HepG2 (cell line): ENCODE results near the gene PANK3. TPM values are rescaled to one million over a fixed set of nuclear protein-coding genes. Genes with fewer than 3 reads are reported as not detected.

ENCODE experiments used
- ATF2 ChIP-seq: sonication (generic); formaldehyde crosslinking; IDR thresholded peaks from 2 replicates; pipeline ENCODE4 v1.4.0; 2020; ENCODE audit warnings: missing genetic modification reagents
- GFI1 ChIP-seq: sonication (generic); formaldehyde crosslinking; IDR thresholded peaks from 2 replicates; pipeline ENCODE4 v1.5.0; 2020; ENCODE audit warnings: missing genetic modification reagents, mild to moderate bottlenecking, borderline replicate concordance
- KLF16 ChIP-seq, 2 experiments: sonication (generic) in 1 of 2; formaldehyde crosslinking in 1 of 2; IDR thresholded peaks; 2 replicates each; pipeline versions ENCODE4 v1.6.1 to v1.8.0; 2016 to 2023; ENCODE audit warnings: missing genetic modification reagents in 2 of 2, missing compliant biosample characterization in 1 of 2
- LCORL ChIP-seq, 2 experiments: fragments of 450-650 bp in 1 of 2; sonication (generic) in 1 of 2; formaldehyde crosslinking in 1 of 2; IDR thresholded peaks; 2 replicates each; pipeline versions ENCODE4 v1.5.0 to v1.6.1; 2017 to 2020; ENCODE audit warnings: antibody characterized with exemption in 1 of 2, missing genetic modification reagents in 1 of 2
- MYNN ChIP-seq: sonication (generic); formaldehyde crosslinking; IDR thresholded peaks from 2 replicates; pipeline ENCODE4 v1.4.0; 2020; ENCODE audit warnings: mild to moderate bottlenecking, low read depth, missing genetic modification reagents
- NCOA5 ChIP-seq: sonication (generic); formaldehyde crosslinking; IDR thresholded peaks from 2 replicates; pipeline ENCODE4 v1.4.0; 2020; ENCODE audit warnings: missing genetic modification reagents
- SAP130 ChIP-seq: IDR thresholded peaks from 2 replicates; pipeline ENCODE4 v1.6.1; 2016; ENCODE audit warnings: low read depth
- SIX1 ChIP-seq: sonication (generic); formaldehyde crosslinking; IDR thresholded peaks from 2 replicates; pipeline ENCODE4 v1.4.0; 2020; ENCODE audit warnings: missing genetic modification reagents, borderline replicate concordance
- TARDBP ChIP-seq: sonication (generic); formaldehyde crosslinking; IDR thresholded peaks from 2 replicates; pipeline ENCODE4 v1.8.0; 2022; ENCODE audit warnings: mild to moderate bottlenecking, missing genetic modification reagents
- ZNF142 ChIP-seq: sonication (generic); formaldehyde crosslinking; IDR thresholded peaks from 2 replicates; pipeline ENCODE4 v1.4.0; 2020; ENCODE audit warnings: missing genetic modification reagents
- ZNF160 ChIP-seq: sonication (generic); formaldehyde crosslinking; IDR thresholded peaks from 2 replicates; pipeline ENCODE4 v1.8.0; 2022; ENCODE audit warnings: mild to moderate bottlenecking, inconsistent platforms, missing genetic modification reagents
- ZNF205 ChIP-seq: IDR thresholded peaks from 2 replicates; pipeline ENCODE4 v1.6.1; 2018; ENCODE audit warnings: missing biosample characterization, missing genetic modification reagents
- ZNF264 ChIP-seq: sonication (generic); formaldehyde crosslinking; IDR thresholded peaks from 2 replicates; pipeline ENCODE4 v1.4.0; 2020; ENCODE audit warnings: missing genetic modification reagents
- ZNF282 ChIP-seq: fragments of 450-650 bp; IDR thresholded peaks from 2 replicates; pipeline ENCODE4 v1.6.1; 2018; ENCODE audit not compliant: partially characterized antibody
- ZNF605 ChIP-seq: sonication (generic); formaldehyde crosslinking; IDR thresholded peaks from 2 replicates; pipeline ENCODE4 v1.8.0; 2022; ENCODE audit warnings: mild to moderate bottlenecking, missing genetic modification reagents
- ZNF703 ChIP-seq: sonication (generic); formaldehyde crosslinking; IDR thresholded peaks from 2 replicates; pipeline ENCODE4 v1.5.1; 2020; ENCODE audit warnings: missing genetic modification reagents, mild to moderate bottlenecking, moderate library complexity, borderline replicate concordance
- polyA plus RNA-seq, 8 experiments: library from polyadenylated mRNA; depleted of rRNA in 3 of 8; stranded (reverse) in 7 of 8; unstranded in 1 of 8; fragments of >200 nt; fragmentation: Illumina TruSeq in 4 of 8; extraction: Trizol in 4 of 8; gene quantifications; 2 replicates each; pipeline versions ENCODE4 v1.2.1 to v1.2.3, GENCODE V29; 2011 to 2016; ENCODE audit warnings: low read depth in 4 of 8, missing spikeins in 1 of 8, mixed read lengths in 1 of 8; ENCODE audit not compliant: insufficient read depth in 1 of 8
- total RNA-seq, 5 experiments: library from RNA; depleted of rRNA; stranded (reverse); fragments of >200 nt; fragmentation: Illumina TruSeq; extraction: Trizol; gene quantifications; 2 replicates each; pipeline ENCODE4 v1.2.3, GENCODE V29; 2016; ENCODE audit warnings: low read depth in 1 of 5
- TF ChIP-seq, protein P1 (sequence below): sonication (generic); formaldehyde crosslinking; IDR thresholded peaks from 2 replicates; pipeline ENCODE4 v1.4.0; 2020; ENCODE audit warnings: missing genetic modification reagents, borderline replicate concordance
- TF ChIP-seq, protein P2 (sequence below): sonication (generic); formaldehyde crosslinking; IDR thresholded peaks from 2 replicates; pipeline ENCODE4 v1.5.0; 2020; ENCODE audit warnings: mild to moderate bottlenecking, low read depth, missing genetic modification reagents, borderline replicate concordance

The PANK3 gene
- total and polyA plus RNA-seq, 2 of the 13 experiments (the other 11 are each of a cell fraction or from before 2014, with no cell fraction given) = 26.9 to 69.5 TPM

DNA sequence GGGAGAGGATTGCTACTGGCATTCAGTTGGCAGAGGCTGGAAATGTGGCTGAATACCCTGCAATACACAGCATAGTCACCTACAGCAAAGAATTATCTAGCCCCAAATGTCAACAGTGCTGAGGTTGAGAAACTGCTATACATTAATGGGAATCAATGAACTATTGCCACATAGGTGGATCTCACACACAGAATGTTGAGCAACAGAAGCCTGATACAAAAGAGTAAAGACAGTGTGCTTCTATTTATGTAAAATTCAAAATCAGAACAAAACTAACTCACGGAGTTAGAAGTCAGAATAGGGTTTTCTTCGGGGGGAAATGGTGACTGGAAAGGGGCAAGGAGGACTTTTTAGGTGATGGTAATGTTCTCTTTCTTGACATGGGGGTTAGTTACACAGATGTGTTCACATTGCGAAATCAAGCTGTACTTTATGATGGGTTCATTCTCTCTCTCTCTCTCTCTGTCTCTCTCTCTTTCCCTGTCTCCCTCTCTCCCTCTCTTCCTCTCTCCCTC, 45.7 kb upstream of the PANK3 start (continued):
- TF ChIP-seq ZNF142 (CRISPR knock-in tag) (peak; percentile 50; the same call in 1 of the 2 replicates), ZNF264 (CRISPR knock-in tag) (peak; percentile 67; the same call in 1 of the 2 replicates), SIX1 (CRISPR knock-in tag) (peak; percentile 78; the same call in 1 of the 2 replicates), GFI1 (peak; percentile 85; the same call in 1 of the 2 replicates), NCOA5 (CRISPR knock-in tag) (no peak), ZNF160 (CRISPR knock-in tag) (0 out of 2 replicates have a peak, but pooled peaks have one; percentile 20), ZNF605 (peak; percentile 54; the same call in 1 of the 2 replicates), TARDBP (CRISPR knock-in tag) (peak; percentile 76), MYNN (CRISPR knock-in tag) (no peak), ZNF205 (peak; percentile 62; the same call in 1 of the 2 replicates), ZNF703 (CRISPR knock-in tag) (no peak), KLF16 (CRISPR knock-in tag; IDR thresholded peaks at IDR 0.05) (peak in 1 of 2 experiments; percentile 75; a peak in 2 of 4 replicates), LCORL (IDR thresholded peaks at IDR 0.05) (peak; percentile 44; the same call in 1 of the 2 replicates), LCORL (CRISPR knock-in tag; IDR thresholded peaks at IDR 0.05) (peak; percentile 71), ZNF282 (no peak), SAP130 (CRISPR knock-in tag) (peak; percentile 69), ATF2 (peak; percentile 62; the same call in 1 of the 2 replicates)
- TF ChIP-seq, protein P1, sequence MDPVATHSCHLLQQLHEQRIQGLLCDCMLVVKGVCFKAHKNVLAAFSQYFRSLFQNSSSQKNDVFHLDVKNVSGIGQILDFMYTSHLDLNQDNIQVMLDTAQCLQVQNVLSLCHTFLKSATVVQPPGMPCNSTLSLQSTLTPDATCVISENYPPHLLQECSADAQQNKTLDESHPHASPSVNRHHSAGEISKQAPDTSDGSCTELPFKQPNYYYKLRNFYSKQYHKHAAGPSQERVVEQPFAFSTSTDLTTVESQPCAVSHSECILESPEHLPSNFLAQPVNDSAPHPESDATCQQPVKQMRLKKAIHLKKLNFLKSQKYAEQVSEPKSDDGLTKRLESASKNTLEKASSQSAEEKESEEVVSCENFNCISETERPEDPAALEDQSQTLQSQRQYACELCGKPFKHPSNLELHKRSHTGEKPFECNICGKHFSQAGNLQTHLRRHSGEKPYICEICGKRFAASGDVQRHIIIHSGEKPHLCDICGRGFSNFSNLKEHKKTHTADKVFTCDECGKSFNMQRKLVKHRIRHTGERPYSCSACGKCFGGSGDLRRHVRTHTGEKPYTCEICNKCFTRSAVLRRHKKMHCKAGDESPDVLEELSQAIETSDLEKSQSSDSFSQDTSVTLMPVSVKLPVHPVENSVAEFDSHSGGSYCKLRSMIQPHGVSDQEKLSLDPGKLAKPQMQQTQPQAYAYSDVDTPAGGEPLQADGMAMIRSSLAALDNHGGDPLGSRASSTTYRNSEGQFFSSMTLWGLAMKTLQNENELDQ (CRISPR knock-in tag) = no peak
- TF ChIP-seq, protein P2, sequence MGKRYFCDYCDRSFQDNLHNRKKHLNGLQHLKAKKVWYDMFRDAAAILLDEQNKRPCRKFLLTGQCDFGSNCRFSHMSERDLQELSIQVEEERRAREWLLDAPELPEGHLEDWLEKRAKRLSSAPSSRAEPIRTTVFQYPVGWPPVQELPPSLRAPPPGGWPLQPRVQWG (CRISPR knock-in tag) = no peak
